WI38 (cell line): ENCODE measurements around the gene SP140L.
A peak's percentile ranks its signal among the peaks of the same experiment; 100 is the strongest.

ENCODE experiments used
- H3K4me3 ChIP-seq: 2 replicates; pipeline ENCODE4 v1.5.1; 2011; ENCODE audit warnings: low read depth, mild to moderate bottlenecking, control low read depth, low read length
- CTCF ChIP-seq: IDR thresholded peaks from 2 replicates; pipeline ENCODE4 v1.5.1; 2012; ENCODE audit warnings: low read depth, mild to moderate bottlenecking, control low read depth, low read length

SP140L gene

GRCh38 chr2:230325316-230326243 lies 1.4 kb upstream of the SP140L start:
- no peak for TF ChIP-seq CTCF
- H3K4me3 ChIP-seq, result no peak overlapping the region

GRCh38 chr2:230327418-230328154 lies 593 bp downstream of the SP140L start:
- TF ChIP-seq CTCF, result no peak

GRCh38 chr2:230328155-230328458 lies 1.1 kb downstream of the SP140L start:
- TF ChIP-seq CTCF, result no peak
- peak overlapping the region; percentile 72 for H3K4me3 ChIP-seq

More at GRCh38 chr2:230327418-230328154, 593 bp downstream of the SP140L start:
- H3K4me3 ChIP-seq, result peak overlapping the region; percentile 72

GRCh38 chr2:230329946-230330605 lies 3.1 kb downstream of the SP140L start:
- no peak overlapping the region for H3K4me3 ChIP-seq
- no peak for TF ChIP-seq CTCF

- TF ChIP-seq CTCF, result no peak
- H3K4me3 ChIP-seq, result no peak overlapping the region
Observed at GRCh38 chr2:230330725-230331124, 3.7 kb downstream of the SP140L start.

GRCh38 chr2:230335461-230335863 lies 8.5 kb downstream of the SP140L start:
- H3K4me3 ChIP-seq, result no peak overlapping the region
- no peak for TF ChIP-seq CTCF
